Stimulated activated CD4-positive, alpha-beta T cell treated with anti-CD3 and anti-CD28 coated beads, Interleukin-15, amount 100 ng/mL, for 1 hour (primary cell): Measurements from ENCODE around the gene SGCD.

ENCODE experiments used
- DNase-seq, 2 donors: peaks; one replicate each; pipeline ENCODE4 v3.0.0-alpha.2; 2020; ENCODE audit warnings: low read depth in 1 of 2, low spot score in 1 of 2

The SGCD gene

DNA sequence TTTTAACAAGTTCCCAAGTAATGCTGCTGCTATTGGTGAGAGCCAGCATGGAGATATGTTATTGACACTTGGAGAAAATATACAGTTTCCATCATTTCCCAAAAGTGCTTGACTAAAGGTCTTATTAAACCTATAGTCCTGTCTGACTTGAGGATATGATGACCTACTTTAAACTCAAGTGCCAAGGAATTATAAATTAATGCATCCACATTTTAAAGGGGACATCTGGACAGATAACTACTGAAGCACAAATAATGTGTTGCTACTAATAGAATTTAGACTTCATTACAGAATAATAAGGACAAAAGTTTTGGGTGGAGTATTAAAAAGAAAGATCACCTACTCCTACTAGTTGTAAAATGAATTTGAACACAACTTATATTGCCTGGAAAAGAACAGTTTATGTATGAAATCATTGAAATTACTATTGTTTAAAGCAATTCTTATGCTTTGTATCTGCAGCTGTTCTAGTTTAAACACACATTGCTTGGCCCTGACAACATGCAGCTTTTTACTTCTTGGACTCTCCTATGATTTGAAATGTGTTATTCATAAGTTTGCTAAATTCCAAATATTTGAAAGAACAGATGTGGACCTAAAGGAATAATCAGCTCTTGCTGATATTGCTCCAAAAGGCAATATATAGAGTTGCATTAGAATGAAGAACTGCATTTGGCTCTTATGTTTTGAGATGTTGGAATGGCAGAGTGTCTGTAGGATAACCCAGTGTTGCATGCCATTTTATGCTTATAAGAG, 73.4 kb downstream of the SGCD start:
- no peak for DNase-seq

DNA sequence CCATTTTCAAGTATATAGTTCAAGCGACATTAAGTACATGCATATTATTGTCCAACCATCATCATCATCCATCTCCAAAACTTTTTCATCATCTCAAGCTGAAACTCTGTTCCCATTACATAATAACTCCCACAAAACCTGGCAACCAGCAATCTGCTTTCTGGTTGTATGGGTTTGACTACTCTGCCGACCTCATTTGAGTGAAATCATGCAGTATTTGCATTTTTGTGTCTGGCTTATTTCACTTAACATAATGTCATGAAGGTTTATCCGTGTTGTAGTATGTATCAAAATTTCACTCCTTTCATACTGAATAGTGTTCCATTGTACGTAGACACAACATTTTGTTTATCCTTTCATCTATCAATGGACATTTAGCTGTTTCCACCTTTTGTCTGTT, 74.8 kb downstream of the SGCD start:
- DNase-seq: no peak

DNA sequence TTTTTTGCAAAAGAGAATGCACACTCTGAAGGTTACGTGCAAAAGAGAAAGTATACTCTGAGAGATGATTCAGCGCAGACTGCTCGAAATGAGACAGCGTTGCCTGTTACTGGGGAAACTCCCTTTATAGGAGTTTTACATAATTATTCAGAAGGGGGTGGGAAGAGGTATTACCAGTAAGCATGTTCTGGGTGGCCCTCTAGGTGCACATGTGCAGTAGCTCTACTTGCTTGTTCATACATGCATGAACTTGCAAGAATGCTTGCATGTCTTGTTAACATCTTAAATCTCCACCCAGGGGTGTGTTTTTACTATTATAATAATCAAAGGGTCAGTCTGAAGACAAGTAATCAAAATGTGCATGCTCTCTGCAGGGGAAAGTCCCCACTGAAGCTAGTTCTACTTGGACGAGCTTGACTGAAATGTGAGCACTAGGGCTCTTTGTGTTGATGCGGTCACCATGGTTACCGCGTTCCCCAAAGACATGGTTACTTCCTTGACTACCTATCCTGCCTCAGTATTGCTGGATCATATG, 75.5 kb downstream of the SGCD start:
- no peak for DNase-seq

DNA sequence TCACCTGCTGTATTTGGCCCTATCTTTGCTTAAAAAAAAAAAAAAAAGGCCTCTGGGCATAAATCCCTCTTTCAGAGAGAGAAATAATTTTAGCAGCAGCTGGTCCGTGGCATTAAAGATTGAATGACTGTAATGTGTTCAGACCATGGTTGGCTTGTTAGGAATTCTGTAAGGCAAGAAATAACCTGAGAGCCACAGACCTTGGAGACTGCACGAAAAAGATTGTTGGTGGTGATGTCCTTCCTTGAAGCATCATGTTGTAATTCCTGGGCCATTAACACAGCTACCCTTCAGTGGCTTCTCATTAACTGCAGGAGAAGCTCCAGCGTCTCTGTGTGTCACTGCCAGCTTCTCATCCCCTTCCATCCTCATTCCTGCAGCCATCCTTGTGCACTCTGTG, 79.0 kb downstream of the SGCD start:
- DNase-seq: no peak

DNA sequence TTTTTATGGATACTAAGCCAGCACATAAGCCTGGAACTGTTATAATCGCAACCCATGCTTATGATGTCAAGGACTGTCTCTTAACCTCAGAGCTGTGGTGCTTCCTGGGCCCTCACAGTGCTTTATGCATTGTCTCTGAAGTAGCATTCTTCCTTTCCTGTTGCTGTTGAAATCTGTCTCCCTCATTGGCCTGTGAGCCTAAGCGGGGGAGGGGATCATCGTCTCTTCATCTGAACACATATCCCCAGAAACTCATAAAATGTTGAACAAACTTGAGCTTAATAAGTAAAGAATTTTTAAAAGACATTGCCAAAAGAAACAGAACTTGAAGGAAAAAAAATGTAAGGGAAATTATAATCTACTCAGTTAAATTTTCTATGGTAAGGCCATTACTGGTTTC, 80.3 kb downstream of the SGCD start:
- no peak for DNase-seq

GRCh38 chr5:156409834-156410233, 82.9 kb downstream of the SGCD start:
- no peak for DNase-seq

- DNase-seq: no peak
Observed at GRCh38 chr5:156411185-156411613, 84.2 kb downstream of the SGCD start.

GRCh38 chr5:156411957-156412356, 85.0 kb downstream of the SGCD start:
- DNase-seq: no peak

DNA sequence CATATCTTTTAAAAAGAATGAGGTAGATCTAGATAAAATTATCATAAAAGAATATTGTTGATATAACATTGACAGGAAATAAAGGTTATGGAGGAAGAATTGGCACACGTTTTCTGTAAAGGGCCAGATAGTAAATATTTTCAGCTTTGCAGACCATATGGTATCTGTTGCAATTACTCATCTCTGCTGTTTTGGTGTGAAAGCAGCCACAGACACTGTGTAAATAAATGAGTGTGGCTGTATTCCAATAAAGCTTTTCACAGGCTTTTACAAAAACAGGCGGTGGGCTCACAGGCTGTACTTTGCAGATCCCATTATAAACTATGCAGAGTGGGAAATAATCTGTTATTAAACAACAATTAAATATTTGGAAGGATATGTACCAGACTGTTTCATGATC, 87.4 kb downstream of the SGCD start:
- DNase-seq: no peak

- no peak for DNase-seq
Observed at GRCh38 chr5:156419661-156420060, 92.7 kb downstream of the SGCD start.

GRCh38 chr5:156420665-156421064, 93.7 kb downstream of the SGCD start:
- no peak for DNase-seq

DNA sequence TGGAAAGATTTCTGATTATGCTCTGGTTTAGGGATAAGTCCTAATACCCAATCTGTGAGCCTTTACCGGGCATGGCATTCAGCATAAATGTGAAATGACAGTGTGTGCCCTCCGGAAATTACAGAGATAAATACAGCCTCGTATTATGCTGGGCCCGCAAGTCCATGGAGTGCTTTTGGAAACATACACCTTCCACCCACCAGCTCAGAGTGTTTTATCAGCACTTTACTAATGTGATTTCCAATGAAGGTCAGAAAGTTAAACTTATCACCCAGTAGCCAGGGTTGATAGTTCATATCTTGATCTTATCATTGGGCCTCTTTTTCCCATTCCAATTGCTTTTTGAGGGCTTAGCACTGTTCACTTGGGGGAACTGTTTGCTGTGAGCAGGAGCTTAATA, 94.8 kb downstream of the SGCD start:
- no peak for DNase-seq

DNA sequence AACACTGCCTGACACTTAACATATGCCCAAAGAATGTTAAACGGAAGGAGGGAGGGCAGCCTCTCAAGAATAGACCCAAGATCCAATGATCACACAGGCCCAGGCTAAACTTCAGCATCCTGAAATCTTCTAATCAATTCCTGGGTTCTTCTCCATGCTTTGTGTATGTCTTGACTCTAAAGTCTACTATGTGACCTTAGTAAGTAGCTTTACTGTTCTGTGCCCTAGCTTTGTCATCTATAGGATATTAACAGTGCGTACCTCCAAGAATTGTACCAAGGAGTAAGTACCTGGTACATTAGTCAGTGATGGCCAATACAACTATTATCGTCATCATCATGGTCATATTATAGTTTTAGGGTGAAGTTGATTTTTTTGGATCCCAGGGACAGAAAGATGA, 96.6 kb downstream of the SGCD start:
- DNase-seq: no peak

DNA sequence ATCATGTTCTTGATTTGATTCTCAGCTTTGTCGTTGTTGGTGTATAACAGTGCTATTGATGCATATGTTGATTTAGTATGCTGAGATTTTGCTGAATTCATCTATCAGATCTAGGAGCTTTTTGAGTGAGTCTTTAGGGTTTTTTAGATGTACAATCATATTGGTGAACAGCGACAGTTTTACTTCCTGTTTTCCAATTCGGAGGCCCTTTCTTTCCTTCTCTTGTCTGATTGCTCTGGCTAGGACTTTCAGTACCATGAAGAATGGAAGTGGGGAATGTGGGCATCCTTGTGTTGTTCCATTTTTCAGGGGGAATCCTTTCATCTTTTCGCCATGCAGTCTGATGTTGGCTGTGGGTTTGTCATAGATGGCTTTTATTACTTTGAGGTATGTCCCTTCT, 100.4 kb downstream of the SGCD start:
- DNase-seq: no peak

- no peak for DNase-seq
Observed at GRCh38 chr5:156431956-156432829, 105.2 kb downstream of the SGCD start.

DNA sequence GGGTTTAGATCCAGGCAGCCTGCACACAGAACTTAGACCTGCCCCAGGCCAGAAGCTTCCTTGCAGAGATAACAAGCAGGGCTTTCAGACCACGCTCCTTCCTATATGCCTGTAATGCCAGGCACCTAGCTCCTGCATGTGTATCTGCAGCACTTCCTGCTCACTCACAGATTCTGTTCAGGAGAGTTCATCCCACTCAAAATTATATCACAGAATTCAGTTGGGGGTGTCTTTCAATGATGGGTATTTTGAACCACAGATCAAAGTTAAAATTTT, 105.8 kb downstream of the SGCD start:
- no peak for DNase-seq

DNA sequence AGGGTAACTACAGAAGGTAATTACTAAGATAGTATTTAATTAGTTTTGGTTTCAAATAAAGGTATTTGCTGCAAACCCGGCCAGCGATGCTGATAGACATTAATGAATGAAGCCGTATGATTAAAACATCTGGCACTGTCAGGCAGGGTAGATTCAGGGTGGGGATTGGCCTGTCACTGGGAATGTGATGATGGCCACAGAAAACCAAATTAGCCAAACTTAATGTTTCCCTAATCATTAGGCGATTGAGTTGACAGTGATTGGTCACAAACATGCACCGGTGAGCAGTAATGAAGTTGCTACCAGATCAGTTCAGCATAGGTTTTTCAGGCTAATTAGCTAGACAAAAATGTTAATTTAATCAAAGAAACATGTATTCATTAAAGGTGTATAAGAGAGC, 107.5 kb downstream of the SGCD start:
- no peak for DNase-seq

- no peak for DNase-seq
Observed at GRCh38 chr5:156435101-156435500, 108.1 kb downstream of the SGCD start.

- no peak for DNase-seq
Observed at GRCh38 chr5:156438076-156438475, 111.1 kb downstream of the SGCD start.

GRCh38 chr5:156444753-156445291, 117.9 kb downstream of the SGCD start:
- DNase-seq: no peak

DNA sequence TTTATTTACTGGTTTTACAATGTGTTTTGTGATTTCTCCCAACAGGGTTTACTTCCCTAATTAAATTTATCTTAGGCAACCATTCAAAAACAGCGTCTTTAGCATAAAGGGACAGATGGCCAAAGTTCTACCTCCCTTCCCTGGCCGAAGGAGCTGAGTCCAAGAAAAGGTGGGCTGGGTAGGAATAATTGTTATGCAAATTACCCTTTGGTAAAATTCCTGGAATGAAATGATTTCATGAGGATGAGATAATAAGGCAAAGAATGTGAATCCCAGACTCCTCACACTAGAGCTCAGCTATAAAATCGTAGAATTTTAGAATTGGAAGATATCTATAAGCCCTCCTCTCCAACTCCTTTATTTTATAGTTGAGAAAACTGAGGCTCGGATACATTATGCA, 119.6 kb downstream of the SGCD start:
- DNase-seq: no peak

DNA sequence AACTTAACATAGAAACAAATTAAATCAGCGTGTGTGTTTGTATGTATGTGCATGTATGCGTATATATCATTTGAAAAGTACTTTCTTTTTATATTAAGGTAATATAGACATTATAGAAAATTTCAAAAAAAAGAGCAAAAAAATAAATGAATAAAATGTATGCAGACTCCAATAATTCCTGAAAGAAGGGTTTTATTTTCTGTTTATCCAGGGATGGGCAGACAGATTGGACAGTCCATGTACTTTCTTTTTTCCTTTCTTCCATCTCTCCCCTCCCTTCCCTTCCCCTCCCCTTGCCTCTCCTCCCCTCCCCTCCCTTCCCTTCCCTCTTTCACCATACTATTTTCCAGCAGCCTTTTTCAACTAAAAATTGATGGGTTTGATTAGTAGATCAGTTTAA, 123.8 kb downstream of the SGCD start:
- DNase-seq: no peak
